H1 (cell line): ENCODE data around the gene BTBD8. TPM values are rescaled to one million over a fixed set of nuclear protein-coding genes. Genes with fewer than 3 reads are reported as not detected.

ENCODE experiments used
- CTCF ChIA-PET: fragments of 300-600 bp; sonication (Branson Sonifier 250); formaldehyde crosslinking; loops from one replicate; lab custom pipeline; 2021; ENCODE audit not compliant: partially characterized antibody; lab: Charles Lee
- POLR2A ChIA-PET: fragments of 300-600 bp; sonication (Branson Sonifier 250); formaldehyde crosslinking; loops from one replicate; lab custom pipeline; 2021; ENCODE audit warnings: inconsistent platforms; ENCODE audit not compliant: partially characterized antibody; lab: Charles Lee
- DNase-seq, 2 experiments: peaks; one replicate each; pipeline versions ENCODE4 v3.0.0 to v3.0.0-alpha.2; 2010 to 2022; ENCODE audit warnings: low spot score in 2 of 2, low read depth in 1 of 2, mixed read lengths in 1 of 2
- FAIRE-seq: peaks from 2 replicates; lab custom pipeline; 2011; peaks lifted over from hg19 to GRCh38; lab: Jason Lieb, UNC
- H2AFZ ChIP-seq: 2 replicates; pipeline ENCODE4 v1.8.1; 2012; ENCODE audit warnings: low read length, inconsistent platforms
- H2AK5ac ChIP-seq: 2 replicates; pipeline ENCODE4 v1.6.1; 2013; ENCODE audit warnings: low read depth, low read length
- H2BK120ac ChIP-seq: replicated peaks from 2 replicates; pipeline ENCODE3; 2013; ENCODE audit warnings: low read depth, low read length, inconsistent platforms
- H2BK12ac ChIP-seq: 2 replicates; pipeline ENCODE4 v1.6.1; 2013; ENCODE audit warnings: low read depth, low read length
- H2BK15ac ChIP-seq: 2 replicates; pipeline ENCODE4 v1.6.1; 2013; ENCODE audit warnings: low read length
- H2BK20ac ChIP-seq: 2 replicates; pipeline ENCODE4 v1.6.1; 2013; ENCODE audit warnings: low read length
- H2BK5ac ChIP-seq: 2 replicates; pipeline ENCODE4 v1.6.1; 2013; ENCODE audit warnings: low read depth, low read length
- H3K14ac ChIP-seq: 2 replicates; pipeline ENCODE4 v1.6.1; 2013; ENCODE audit warnings: inconsistent platforms; ENCODE audit not compliant: insufficient read length
- H3K18ac ChIP-seq: 2 replicates; pipeline ENCODE4 v1.6.1; 2013; ENCODE audit warnings: low read length; ENCODE audit errors: extremely low read depth
- H3K23ac ChIP-seq: 2 replicates; pipeline ENCODE4 v1.6.1; 2013; ENCODE audit warnings: inconsistent platforms; ENCODE audit not compliant: insufficient read length
- H3K23me2 ChIP-seq: 2 replicates; pipeline ENCODE4 v1.6.1; 2013; ENCODE audit warnings: low read depth, low read length
- H3K27ac ChIP-seq: 2 replicates; pipeline ENCODE4 v1.6.1; 2011; ENCODE audit warnings: low read depth, low read length, inconsistent platforms
- H3K27me3 ChIP-seq, 4 experiments: replicated peaks in 1 of 4; 1 replicate in 1 of 4; 2 replicates in 3 of 4; pipeline versions ENCODE4 v1.6.1 to v1.8.1; 2011 to 2013; ENCODE audit warnings: low read length in 3 of 4, mild to moderate bottlenecking in 3 of 4, inconsistent platforms in 2 of 4, mixed read lengths in 2 of 4, moderate library complexity in 1 of 4; ENCODE audit not compliant: control insufficient read depth in 3 of 4, insufficient read depth in 3 of 4; ENCODE audit errors: extremely low read depth in 1 of 4
- H3K36me3 ChIP-seq, 4 experiments: 2 replicates each; pipeline versions ENCODE4 v1.6.1 to v1.8.1; 2011 to 2013; ENCODE audit warnings: mild to moderate bottlenecking in 4 of 4, low read length in 3 of 4, moderate library complexity in 2 of 4, control low read depth in 1 of 4, inconsistent platforms in 1 of 4; ENCODE audit not compliant: insufficient read depth in 4 of 4, control insufficient read depth in 2 of 4
- H3K4ac ChIP-seq: replicated peaks from 2 replicates; pipeline ENCODE3; 2013; ENCODE audit warnings: low read length, low read depth, mixed read lengths, inconsistent platforms; ENCODE audit not compliant: insufficient read length
- H3K4me1 ChIP-seq, 4 experiments: replicated peaks in 1 of 4; 1 replicate in 1 of 4; 2 replicates in 3 of 4; pipeline versions ENCODE4 v1.6.1 to v1.8.1; 2011 to 2013; ENCODE audit warnings: low read length in 3 of 4, inconsistent platforms in 2 of 4, mixed read lengths in 1 of 4; ENCODE audit not compliant: insufficient read depth in 4 of 4, control insufficient read depth in 3 of 4
- H3K4me2 ChIP-seq, 2 experiments: 2 replicates each; pipeline versions ENCODE4 v1.6.1 to v1.8.1; 2011 to 2013; ENCODE audit warnings: low read depth in 2 of 2, low read length in 2 of 2, control low read depth in 1 of 2, inconsistent platforms in 1 of 2, mild to moderate bottlenecking in 1 of 2; ENCODE audit not compliant: insufficient read depth in 1 of 2
- H3K4me3 ChIP-seq, 4 experiments: fragments of 200-600, 300-600 bp in 1 of 4; sonication (generic), shearing (Covaris generic), sonication (Bioruptor Twin) in 1 of 4; 2 replicates each; pipeline versions ENCODE4 v1.5.1 to v1.8.1; 2011 to 2016; ENCODE audit warnings: low read length in 4 of 4, low read depth in 3 of 4, control low read depth in 2 of 4, inconsistent platforms in 2 of 4, mild to moderate bottlenecking in 2 of 4, mixed read lengths in 1 of 4, moderate library complexity in 1 of 4; ENCODE audit not compliant: insufficient read depth in 2 of 4; ENCODE audit errors: extremely low read depth in 1 of 4
- H3K56ac ChIP-seq: replicated peaks from 2 replicates; pipeline ENCODE3; 2013; ENCODE audit warnings: low read depth, mild to moderate bottlenecking, mixed read lengths, low read length, inconsistent platforms; ENCODE audit not compliant: insufficient read length
- H3K79me1 ChIP-seq: 2 replicates; pipeline ENCODE4 v1.6.1; 2013; ENCODE audit warnings: low read depth, low read length, control low read depth
- H3K79me2 ChIP-seq, 2 experiments: 2 replicates each; pipeline versions ENCODE4 v1.6.1 to v1.8.1; 2012 to 2013; ENCODE audit warnings: low read length in 2 of 2, mild to moderate bottlenecking in 2 of 2, inconsistent platforms in 1 of 2; ENCODE audit not compliant: insufficient read depth in 2 of 2, control insufficient read depth in 1 of 2
- H3K9ac ChIP-seq, 4 experiments: replicated peaks in 1 of 4; 1 replicate in 1 of 4; 2 replicates in 3 of 4; pipeline versions ENCODE4 v1.6.1 to v1.8.1; 2011 to 2013; ENCODE audit warnings: low read depth in 3 of 4, low read length in 3 of 4, control low read depth in 2 of 4, mild to moderate bottlenecking in 2 of 4, moderate library complexity in 2 of 4, inconsistent platforms in 1 of 4; ENCODE audit errors: extremely low read depth in 1 of 4
- H3K9me3 ChIP-seq, 2 experiments: 2 replicates each; pipeline versions ENCODE4 v1.6.1 to v1.8.1; 2012 to 2013; ENCODE audit warnings: mild to moderate bottlenecking in 2 of 2, moderate library complexity in 2 of 2, control low read depth in 1 of 2, inconsistent platforms in 1 of 2, low read depth in 1 of 2, low read length in 1 of 2, mixed read lengths in 1 of 2; ENCODE audit not compliant: insufficient read depth in 2 of 2
- H4K20me1 ChIP-seq, 2 experiments: replicated peaks in 1 of 2; 2 replicates each; pipeline versions ENCODE3 to v1.8.1; 2011 to 2013; ENCODE audit warnings: inconsistent platforms in 2 of 2, low read length in 2 of 2, mild to moderate bottlenecking in 1 of 2; ENCODE audit not compliant: insufficient read depth in 2 of 2, control insufficient read depth in 1 of 2
- H4K5ac ChIP-seq: 2 replicates; pipeline ENCODE4 v1.6.1; 2013; ENCODE audit warnings: low read length, low read depth, mixed read lengths, inconsistent platforms; ENCODE audit not compliant: insufficient read length
- H4K8ac ChIP-seq: 2 replicates; pipeline ENCODE4 v1.8.0; 2013; ENCODE audit warnings: mild to moderate bottlenecking, moderate library complexity, low read length, inconsistent platforms; ENCODE audit not compliant: insufficient read depth; ENCODE audit errors: extremely low read depth
- H4K91ac ChIP-seq: replicated peaks from 2 replicates; pipeline ENCODE3; 2013; ENCODE audit warnings: low read length, mixed read lengths, inconsistent platforms; ENCODE audit not compliant: insufficient read length
- WGBS, 2 experiments: shearing (Covaris generic) in 1 of 2; methylation state at CpG; one replicate each; pipeline versions ENCODE4 v1.1.6 to v1.1.7; 2013 to 2015; ENCODE audit warnings: low lambda C conversion rate in 2 of 2, mixed read lengths in 2 of 2, inconsistent platforms in 1 of 2, low coverage in 1 of 2, missing lambda C conversion rate in 1 of 2; ENCODE audit not compliant: insufficient replicate concordance in 2 of 2, insufficient coverage in 1 of 2, insufficient read length in 1 of 2; ENCODE audit errors: extremely low coverage in 1 of 2, missing lambda C conversion rate in 1 of 2; 5-methylcytosine and 5-hydroxymethylcytosine counted together
- polyA plus RNA-seq, 7 experiments: library from polyadenylated mRNA; depleted of rRNA in 3 of 7; stranded (reverse) in 5 of 7; unstranded in 2 of 7; fragments of >200 nt in 5 of 7; fragments of 200-250 nt in 2 of 7; gene quantifications; 1 replicate in 5 of 7; 2 replicates in 1 of 7; 4 replicates in 1 of 7; pipeline versions ENCODE4 v1.2.1 to v1.2.3, GENCODE V29; 2011 to 2013; ENCODE audit warnings: missing spikeins in 2 of 7, mixed read lengths in 2 of 7
- total RNA-seq: library from RNA; stranded (reverse); fragmentation: NEBNext Ultra II Directional; extraction: Animal tissue kit (Norgen Biotek cat#: 25700); gene quantifications from 2 replicates; pipeline ENCODE4 v1.2.1, GENCODE V29; 2021
- TF ChIP-seq, protein P1 (sequence below): IDR thresholded peaks from 2 replicates; pipeline ENCODE4 v1.6.1; 2011; ENCODE audit warnings: low read depth, mild to moderate bottlenecking, low read length; ENCODE audit not compliant: insufficient read depth

BTBD8 gene
- total and polyA plus RNA-seq, 2 of the 8 experiments (the other 6 are each of a cell fraction or from before 2014, with no cell fraction given): 0.44 to 2.5 TPM

- DNase-seq: no peak
- no peak for FAIRE-seq
These were observed 4.5 kb downstream of the BTBD8 start for GRCh38 chr1:92084651-92085050.

More at GRCh38 chr1:92084651-92085050, 4.5 kb downstream of the BTBD8 start:
- no peak overlapping the region for H3K27ac ChIP-seq
- CTCF ChIA-PET: interaction anchor here (0.7 kb wide), 1 partner anchor 87 kb away, joined by 3 read pairs; no protein-coding TSS in a partner anchor
- H2BK20ac ChIP-seq: no peak overlapping the region
- no peak overlapping the region for H3K14ac ChIP-seq
- H2BK5ac ChIP-seq: no peak overlapping the region
- H3K79me1 ChIP-seq: no peaks in the 10 kb centered on the region
- H4K8ac ChIP-seq: no peak overlapping the region
- H2BK120ac ChIP-seq: no peak overlapping the region
- no peaks in the 10 kb centered on the region for H3K27me3 ChIP-seq
- no peak overlapping the region for H3K4ac ChIP-seq
- H3K23me2 ChIP-seq: 0 out of 2 replicates have a peak, but pooled peaks cover 2% of the 10 kb centered on the region
- H4K91ac ChIP-seq: no peak overlapping the region
- H4K20me1 ChIP-seq: no peaks in the 10 kb centered on the region
- no peak overlapping the region for H3K4me3 ChIP-seq
- H3K4me2 ChIP-seq: no peak overlapping the region
- no peak overlapping the region for H2AK5ac ChIP-seq
- peaks cover 0 to 7% (median 0%) of the 10 kb centered on the region in 4 experiments; a peak in 1 of 8 replicates for H3K36me3 ChIP-seq
- H2AFZ ChIP-seq: no peak overlapping the region
- H3K4me1 ChIP-seq: no peaks in the 10 kb centered on the region
- TF ChIP-seq, protein P1, sequence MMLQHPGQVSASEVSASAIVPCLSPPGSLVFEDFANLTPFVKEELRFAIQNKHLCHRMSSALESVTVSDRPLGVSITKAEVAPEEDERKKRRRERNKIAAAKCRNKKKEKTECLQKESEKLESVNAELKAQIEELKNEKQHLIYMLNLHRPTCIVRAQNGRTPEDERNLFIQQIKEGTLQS: no peak
- TF ChIP-seq, all 59 proteins: peak for 0
- Histone ChIP-seq H3K9ac (no peak overlapping the region), H3K56ac (no peak overlapping the region), H2BK15ac (no peak overlapping the region), H3K79me2 (no peaks in the 10 kb centered on the region), H4K5ac (no peak overlapping the region), H3K9me3 (peaks cover 15 to 21% of the 10 kb centered on the region in 2 experiments), H3K18ac (no peak overlapping the region), H3K23ac (no peak overlapping the region), H2BK12ac (no peak overlapping the region)
- WGBS, 2 experiments: 88% methylated on average over 1 of the region's 1 CpG; no CpG with 5 or more reads in 1 of the 2 experiments
- POLR2A ChIA-PET: no interaction called here
